Neural cell (in vitro differentiated cells): ENCODE measurements around the gene DCN.

ENCODE experiments used
- CTCF ChIP-seq: fragments of 450-650 bp; IDR thresholded peaks from 2 replicates; pipeline ENCODE4 v1.5.1; 2014; ENCODE audit warnings: antibody characterized with exemption, mild to moderate bottlenecking, moderate library complexity; ENCODE audit not compliant: poor library complexity, severe bottlenecking
- POLR2AphosphoS5 ChIP-seq: IDR thresholded peaks from 2 replicates; pipeline ENCODE4 v1.6.1; 2012

- TF ChIP-seq CTCF (no peak), POLR2AphosphoS5 (no peak)
Measured at GRCh38 chr12:91142221-91142631, 40.4 kb downstream of the DCN start.
